Mesenchymal stem cell (in vitro differentiated cells and primary cell): Measurements from ENCODE around the gene SH3PXD2A.
"Not testable (repeated sequence)": the region's sequence is repeated elsewhere in the genome, so short reads cannot be mapped to it uniquely, and the experiment has no call there.

Experiments used
- DNase-seq: peaks from one replicate; pipeline ENCODE4 v3.0.0-alpha.2; 2013
- H2AFZ ChIP-seq: one replicate; pipeline ENCODE4 v1.6.1; 2013; ENCODE audit warnings: low read depth, mild to moderate bottlenecking, control low read depth, inconsistent platforms, low read length, moderate library complexity
- H2AK5ac ChIP-seq: 2 replicates; pipeline ENCODE4 v1.6.1; 2013; ENCODE audit warnings: low read length, moderate library complexity, mild to moderate bottlenecking, inconsistent platforms; ENCODE audit not compliant: severe bottlenecking
- H2BK120ac ChIP-seq: one replicate; pipeline ENCODE4 v1.6.1; 2013; ENCODE audit warnings: low read depth, mild to moderate bottlenecking, inconsistent platforms, low read length, moderate library complexity
- H2BK12ac ChIP-seq, 2 experiments: one replicate each; pipeline ENCODE4 v1.6.1; 2013; ENCODE audit warnings: inconsistent platforms in 2 of 2, low read length in 2 of 2, mild to moderate bottlenecking in 2 of 2, moderate library complexity in 2 of 2, control low read depth in 1 of 2
- H2BK15ac ChIP-seq: one replicate; pipeline ENCODE4 v1.6.1; 2013; ENCODE audit warnings: mild to moderate bottlenecking, low read depth, inconsistent platforms; ENCODE audit not compliant: poor library complexity, severe bottlenecking
- H2BK5ac ChIP-seq: 2 replicates; pipeline ENCODE4 v1.6.1; 2013; ENCODE audit warnings: low read depth, mild to moderate bottlenecking, low read length, control low read depth, inconsistent platforms; ENCODE audit not compliant: poor library complexity, severe bottlenecking
- H3K14ac ChIP-seq, 2 experiments: one replicate each; pipeline ENCODE4 v1.6.1; 2013; ENCODE audit warnings: inconsistent platforms in 2 of 2, low read length in 2 of 2, control low read depth in 1 of 2, mild to moderate bottlenecking in 1 of 2, moderate library complexity in 1 of 2
- H3K18ac ChIP-seq, 2 experiments: one replicate each; pipeline ENCODE4 v1.6.1; 2013; ENCODE audit warnings: inconsistent platforms in 2 of 2, low read length in 2 of 2, control low read depth in 1 of 2, low read depth in 1 of 2, mild to moderate bottlenecking in 1 of 2
- H3K23ac ChIP-seq, 2 experiments: one replicate each; pipeline ENCODE4 v1.6.1; 2013; ENCODE audit warnings: inconsistent platforms in 2 of 2, low read length in 2 of 2, mild to moderate bottlenecking in 2 of 2, moderate library complexity in 2 of 2, control low read depth in 1 of 2
- H3K27ac ChIP-seq: 2 replicates; pipeline ENCODE4 v1.5.1; 2013; ENCODE audit warnings: mild to moderate bottlenecking, moderate library complexity, low read length, control low read depth, inconsistent platforms; ENCODE audit not compliant: poor library complexity, severe bottlenecking
- H3K27me3 ChIP-seq, 2 experiments: 2 replicates each; pipeline versions ENCODE4 v1.6.1 to v1.7.0; 2013; ENCODE audit warnings: low read length in 2 of 2, mild to moderate bottlenecking in 2 of 2, moderate library complexity in 2 of 2, control low read depth in 1 of 2, inconsistent platforms in 1 of 2; ENCODE audit not compliant: control insufficient read depth in 1 of 2, insufficient read depth in 1 of 2
- H3K36me3 ChIP-seq, 2 experiments: 2 replicates each; pipeline versions ENCODE4 v1.6.1 to v1.7.0; 2013; ENCODE audit warnings: low read length in 2 of 2, control low read depth in 1 of 2, inconsistent platforms in 1 of 2, low read depth in 1 of 2, mild to moderate bottlenecking in 1 of 2; ENCODE audit not compliant: insufficient read depth in 2 of 2, control insufficient read depth in 1 of 2
- H3K4ac ChIP-seq, 2 experiments: one replicate each; pipeline ENCODE4 v1.6.1; 2013; ENCODE audit warnings: inconsistent platforms in 2 of 2, low read length in 2 of 2, mild to moderate bottlenecking in 2 of 2, moderate library complexity in 2 of 2, control low read depth in 1 of 2, low read depth in 1 of 2
- H3K4me1 ChIP-seq: 2 replicates; pipeline ENCODE4 v1.6.1; 2013; ENCODE audit warnings: low read depth, low read length, control low read depth; ENCODE audit not compliant: control insufficient read depth, insufficient read depth
- H3K4me2 ChIP-seq: 2 replicates; pipeline ENCODE4 v1.6.1; 2013; ENCODE audit warnings: low read length, mild to moderate bottlenecking, inconsistent platforms; ENCODE audit not compliant: poor library complexity, severe bottlenecking
- H3K4me3 ChIP-seq, 2 experiments: 2 replicates each; pipeline versions ENCODE4 v1.5.1 to v1.7.0; 2013; ENCODE audit warnings: low read length in 2 of 2, mild to moderate bottlenecking in 2 of 2, control low read depth in 1 of 2, low read depth in 1 of 2; ENCODE audit not compliant: insufficient read depth in 1 of 2
- H3K79me1 ChIP-seq: replicated peaks from 2 replicates; pipeline ENCODE4 v1.6.1; 2013; ENCODE audit warnings: mild to moderate bottlenecking, control low read depth, low read length, inconsistent platforms; ENCODE audit not compliant: poor library complexity, severe bottlenecking
- H3K9ac ChIP-seq: 2 replicates; pipeline ENCODE4 v1.7.0; 2013; ENCODE audit warnings: mild to moderate bottlenecking, low read length, moderate library complexity
- H3K9me3 ChIP-seq: 2 replicates; pipeline ENCODE4 v1.7.0; 2013; ENCODE audit warnings: mild to moderate bottlenecking, low read length; ENCODE audit not compliant: control insufficient read depth
- H4K8ac ChIP-seq: one replicate; pipeline ENCODE4 v1.6.1; 2013; ENCODE audit warnings: inconsistent platforms, mild to moderate bottlenecking, low read length, moderate library complexity
- H4K91ac ChIP-seq: one replicate; pipeline ENCODE4 v1.6.1; 2013; ENCODE audit warnings: mild to moderate bottlenecking, low read length, inconsistent platforms
- WGBS: methylation state at CpG from one replicate; pipeline ENCODE4 v1.1.7; 2013; ENCODE audit warnings: mixed read lengths; 5-methylcytosine and 5-hydroxymethylcytosine counted together

Gene SH3PXD2A

DNA sequence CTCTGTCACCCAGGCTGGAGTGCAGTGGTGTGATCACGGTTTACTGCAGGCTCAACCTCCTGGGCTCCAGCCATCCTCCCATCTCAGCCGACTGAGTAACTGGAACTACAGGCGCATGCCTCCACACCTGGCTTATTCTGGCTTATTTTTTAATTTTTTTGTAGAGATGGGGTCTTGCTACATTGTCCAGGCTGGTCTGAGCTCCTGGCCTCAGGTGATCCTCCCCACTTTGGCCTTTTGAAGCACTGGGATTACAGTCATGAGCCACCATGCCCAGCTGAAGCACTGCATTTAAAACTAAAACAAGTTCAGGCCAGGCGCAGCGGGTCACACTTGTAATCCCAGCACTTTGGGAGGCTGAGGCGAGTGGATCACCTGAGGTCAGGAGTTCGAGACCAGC is 8.0 kb downstream of the SH3PXD2A start:
- no peak overlapping the region for H4K91ac ChIP-seq
- no peak overlapping the region for H3K4me3 ChIP-seq
- H3K14ac ChIP-seq, result no peak overlapping the region
- H2BK5ac ChIP-seq, result no peak overlapping the region
- no peak overlapping the region for H2AK5ac ChIP-seq
- H3K4ac ChIP-seq, result no peak overlapping the region
- no peak overlapping the region for H3K18ac ChIP-seq
- H3K9me3 ChIP-seq, result no peaks in the 10 kb centered on the region
- no peak overlapping the region for H3K27ac ChIP-seq
- H4K8ac ChIP-seq, result no peak overlapping the region
- no peak for DNase-seq
- H3K27me3 ChIP-seq, result no peaks in the 10 kb centered on the region
- no peak overlapping the region for H3K23ac ChIP-seq
- H3K79me1 ChIP-seq, result peaks cover 1% of the 10 kb centered on the region
- H3K9ac ChIP-seq, result no peak overlapping the region
- no peak overlapping the region for H3K4me2 ChIP-seq
- no peak overlapping the region for H2AFZ ChIP-seq
- H3K4me1 ChIP-seq, result peaks cover 16% of the 10 kb centered on the region
- no peak overlapping the region for H2BK12ac ChIP-seq
- WGBS, result 98% methylated on average over 3 of the region's 7 CpGs
- no peak overlapping the region for H2BK120ac ChIP-seq
- H2BK15ac ChIP-seq, result no peak overlapping the region
- H3K36me3 ChIP-seq, result no peaks in the 10 kb centered on the region

DNA sequence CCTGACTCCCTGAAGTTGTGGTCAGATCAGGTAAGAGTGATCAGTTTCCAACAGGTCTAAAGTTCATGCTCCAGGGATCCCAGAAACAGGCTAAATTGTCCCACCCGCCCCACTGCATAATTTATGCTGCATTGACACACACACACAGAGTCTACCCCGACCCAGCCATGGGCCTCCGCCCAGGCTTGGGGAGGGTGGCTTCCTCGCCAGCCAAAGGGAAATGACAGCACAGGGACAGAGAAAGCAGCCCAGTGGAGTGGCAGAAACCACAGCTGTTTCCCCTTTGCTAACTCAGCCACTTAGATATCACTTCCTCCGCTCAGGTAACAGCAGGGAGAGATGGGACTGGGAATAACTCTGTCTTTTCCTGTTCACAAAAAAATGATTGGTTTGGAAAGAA is 9.4 kb downstream of the SH3PXD2A start:
- H3K4me2 ChIP-seq, result no peak overlapping the region
- no peaks in the 10 kb centered on the region for H3K9me3 ChIP-seq
- H2AK5ac ChIP-seq, result no peak overlapping the region
- H2AFZ ChIP-seq, result no peak overlapping the region
- H2BK12ac ChIP-seq, result peak overlapping the region in 1 of 2 experiments; percentile 33
- no peak overlapping the region for H3K4me3 ChIP-seq
- WGBS, result 70% methylated on average over 5 of the region's 5 CpGs
- H3K4ac ChIP-seq, result no peak overlapping the region
- H3K4me1 ChIP-seq, result peaks cover 16% of the 10 kb centered on the region
- H3K79me1 ChIP-seq, result peaks cover 3% of the 10 kb centered on the region
- no peak overlapping the region for H2BK120ac ChIP-seq
- H3K36me3 ChIP-seq, result no peaks in the 10 kb centered on the region
- DNase-seq, result no peak
- H4K91ac ChIP-seq, result peak overlapping the region; percentile 58
- no peak overlapping the region for H3K9ac ChIP-seq
- no peak overlapping the region for H3K27ac ChIP-seq
- H2BK15ac ChIP-seq, result no peak overlapping the region
- no peak overlapping the region for H4K8ac ChIP-seq
- no peak overlapping the region for H3K18ac ChIP-seq
- no peak overlapping the region for H2BK5ac ChIP-seq
- peaks cover 0 to 6% of the 10 kb centered on the region in 2 experiments for H3K27me3 ChIP-seq
- no peak overlapping the region for H3K23ac ChIP-seq
- H3K14ac ChIP-seq, result peak overlapping the region in 1 of 2 experiments; percentile 36

DNA sequence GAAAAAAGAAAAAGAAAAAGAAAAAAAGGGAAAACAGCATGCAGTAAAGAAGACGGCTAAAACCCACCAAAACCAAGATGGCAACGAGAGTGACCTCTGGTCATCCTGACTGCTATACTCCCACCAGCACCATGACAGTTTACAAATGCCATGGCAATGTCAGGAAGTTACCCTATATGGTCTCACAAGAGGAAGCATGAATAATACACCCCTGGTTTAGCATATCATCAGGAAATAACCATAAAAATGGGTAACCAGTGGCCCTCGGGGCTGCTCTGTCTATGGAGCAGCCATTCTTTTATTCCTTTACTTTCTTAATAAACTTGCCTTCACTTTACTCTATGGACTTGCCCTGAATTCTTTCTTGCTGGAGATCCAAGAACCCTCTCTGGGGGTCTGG is 10.0 kb downstream of the SH3PXD2A start:
- not testable (repeated sequence) for H3K14ac ChIP-seq, H3K9me3 ChIP-seq
- 86% methylated on average over 3 of the region's 3 CpGs for WGBS

DNA sequence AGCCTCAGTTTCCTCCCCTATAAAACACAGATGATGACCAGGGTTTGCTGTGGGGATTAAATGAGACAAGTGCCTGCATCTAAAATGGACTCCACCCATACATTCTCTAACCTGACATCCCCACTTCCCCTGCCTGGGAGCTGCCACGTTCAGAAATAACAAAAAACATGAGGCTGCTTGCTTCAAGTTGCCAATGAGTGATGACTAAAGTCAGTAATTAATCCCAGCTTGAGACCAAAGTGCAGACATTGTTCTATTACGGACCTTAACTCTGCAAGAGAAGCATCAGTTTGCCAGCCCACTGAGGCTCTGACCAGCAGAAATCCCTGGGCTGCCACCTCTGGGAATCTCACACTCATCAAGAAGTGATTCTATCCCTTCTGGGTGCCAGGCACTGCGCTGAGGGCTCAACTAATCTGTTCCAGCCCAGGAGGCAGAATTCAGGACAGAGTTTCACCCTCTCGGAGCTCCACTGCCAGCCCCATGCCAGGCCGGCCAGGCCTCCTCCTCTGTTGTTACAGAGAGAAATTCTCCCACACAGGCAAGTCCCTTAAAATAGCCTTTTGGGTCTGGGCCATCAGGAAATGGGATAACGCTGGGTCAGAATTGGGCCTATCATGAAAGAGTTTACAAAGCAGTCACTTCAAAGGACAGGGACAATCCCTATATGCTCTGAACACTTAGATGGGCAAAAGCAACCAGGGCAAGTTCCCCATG is 11.4 kb downstream of the SH3PXD2A start:
- Histone ChIP-seq H3K18ac (no peak overlapping the region), H3K9me3 (no peaks in the 10 kb centered on the region), H3K27ac (no peak overlapping the region), H4K91ac (no peak overlapping the region), H2BK15ac (no peak overlapping the region), H2AK5ac (no peak overlapping the region), H2BK12ac (no peak overlapping the region), H4K8ac (no peak overlapping the region), H3K27me3 (peaks cover 0 to 7% of the 10 kb centered on the region in 2 experiments), H3K4me2 (no peak overlapping the region), H3K4me1 (peaks cover 7% of the 10 kb centered on the region), H2AFZ (no peak overlapping the region), H3K14ac (no peak overlapping the region), H3K4me3 (no peak overlapping the region), H3K9ac (peak overlapping the region; percentile 12), H3K36me3 (no peaks in the 10 kb centered on the region), H3K4ac (peak overlapping the region in 1 of 2 experiments; percentile 32), H2BK5ac (no peak overlapping the region), H3K23ac (no peak overlapping the region), H3K79me1 (peaks cover 3% of the 10 kb centered on the region), H2BK120ac (no peak overlapping the region)
- no peak for DNase-seq
- 81% methylated on average over 6 of the region's 6 CpGs for WGBS

More for the DNA sequence above, 10.0 kb downstream of the SH3PXD2A start:
- not testable (repeated sequence) for H2BK5ac ChIP-seq, H3K4me3 ChIP-seq, H4K91ac ChIP-seq, DNase-seq, H2BK12ac ChIP-seq, H2AK5ac ChIP-seq, H3K4me2 ChIP-seq, H3K36me3 ChIP-seq, H3K27ac ChIP-seq, H2AFZ ChIP-seq, H3K9ac ChIP-seq, H3K4ac ChIP-seq, H3K79me1 ChIP-seq, H2BK120ac ChIP-seq, H2BK15ac ChIP-seq, H3K18ac ChIP-seq, H4K8ac ChIP-seq, H3K27me3 ChIP-seq, H3K23ac ChIP-seq
- peaks cover 13% of the 10 kb centered on the region for H3K4me1 ChIP-seq
